B cell (primary cell): ENCODE measurements around the gene ULK4. TPM values are rescaled to one million over a fixed set of nuclear protein-coding genes. Genes with fewer than 3 reads are reported as not detected.

Source experiments
- ATAC-seq: fragments of 200-7000 bp; cut with Tn5 transposase; one replicate; pipeline ENCODE4 v1.10.0; 2021; ENCODE audit warnings: low read depth, mild to moderate bottlenecking, moderate number of reproducible peaks, moderate library complexity
- CTCF ChIA-PET: fragments of 350-600 bp; sonication (Branson Sonifier 250); formaldehyde crosslinking; loops from one replicate; lab custom pipeline; 2021; ENCODE audit warnings: antibody characterized with exemption, inconsistent platforms; lab: Charles Lee
- POLR2A ChIA-PET: fragments of 350-600 bp; sonication (Branson Sonifier 250); formaldehyde crosslinking; loops from one replicate; lab custom pipeline; 2021; ENCODE audit warnings: antibody characterized with exemption; lab: Charles Lee
- DNase-seq: peaks from one replicate; pipeline ENCODE4 v3.0.0; 2013
- H2AFZ ChIP-seq: 2 replicates; pipeline ENCODE4 v1.6.1; 2012; ENCODE audit warnings: mild to moderate bottlenecking, low read depth, low read length; ENCODE audit not compliant: insufficient read depth, poor library complexity, severe bottlenecking
- H3K27ac ChIP-seq, 2 donors: 1 replicate in 1 of 2; 2 replicates in 1 of 2; pipeline ENCODE4 v1.5.1; 2012 to 2013; ENCODE audit warnings: low read length in 2 of 2, mild to moderate bottlenecking in 2 of 2, moderate library complexity in 1 of 2
- H3K27me3 ChIP-seq, 4 experiments: fragments of 200-600 bp in 1 of 4; sonication (generic) in 1 of 4; replicated peaks in 1 of 4; 1 replicate in 2 of 4; 2 replicates in 2 of 4; pipeline versions ENCODE4 v1.6.1 to v1.7.0; 2013 to 2016; ENCODE audit warnings: low read length in 3 of 4, mild to moderate bottlenecking in 2 of 4, mixed read lengths in 1 of 4, moderate library complexity in 1 of 4; ENCODE audit not compliant: insufficient read depth in 4 of 4, control insufficient read depth in 3 of 4; ENCODE audit errors: control extremely low read depth in 1 of 4
- H3K36me3 ChIP-seq, 2 experiments: replicated peaks in 1 of 2; 1 replicate in 1 of 2; 2 replicates in 1 of 2; pipeline versions ENCODE4 v1.6.1 to v1.7.1; 2013; ENCODE audit warnings: low read length in 1 of 2; ENCODE audit not compliant: insufficient read depth in 2 of 2, control insufficient read depth in 1 of 2; ENCODE audit errors: control extremely low read depth in 1 of 2, extremely low read depth in 1 of 2
- H3K4me1 ChIP-seq, 2 donors: fragments of 200-600 bp in 1 of 2; sonication (generic) in 1 of 2; 1 replicate in 1 of 2; 2 replicates in 1 of 2; pipeline versions ENCODE4 v1.5.1 to v1.6.1; 2013 to 2017; ENCODE audit warnings: low read length in 2 of 2; ENCODE audit not compliant: control insufficient read depth in 2 of 2, insufficient read depth in 2 of 2
- H3K4me2 ChIP-seq: replicated peaks from 2 replicates; pipeline ENCODE3; 2012; ENCODE audit warnings: mild to moderate bottlenecking, low read depth, low read length; ENCODE audit not compliant: poor library complexity, severe bottlenecking
- H3K4me3 ChIP-seq, 5 experiments: fragments of 200-600 bp in 1 of 5; sonication (generic) in 1 of 5; 1 replicate in 3 of 5; 2 replicates in 2 of 5; pipeline versions ENCODE4 v1.5.1 to v1.7.0; 2011 to 2016; ENCODE audit warnings: low read length in 4 of 5, mild to moderate bottlenecking in 4 of 5, low read depth in 2 of 5, control low read depth in 1 of 5, moderate library complexity in 1 of 5; ENCODE audit not compliant: insufficient read depth in 1 of 5; ENCODE audit errors: control extremely low read depth in 1 of 5, extremely low read depth in 1 of 5
- H3K79me2 ChIP-seq: fragments of 200-600 bp; sonication (generic); one replicate; pipeline ENCODE4 v1.6.0; 2016; ENCODE audit warnings: low read length; ENCODE audit not compliant: control insufficient read depth, insufficient read depth
- H3K9ac ChIP-seq: fragments of 200-600 bp; sonication (generic); 2 replicates; pipeline ENCODE4 v1.6.1; 2017; ENCODE audit warnings: mild to moderate bottlenecking, low read length, moderate library complexity
- H3K9me3 ChIP-seq, 3 donors: one replicate each; pipeline versions ENCODE4 v1.6.1 to v1.7.1; 2013; ENCODE audit warnings: low read length in 2 of 3; ENCODE audit not compliant: control insufficient read depth in 2 of 3, insufficient read depth in 1 of 3; ENCODE audit errors: control extremely low read depth in 1 of 3
- H4K20me1 ChIP-seq: 2 replicates; pipeline ENCODE4 v1.6.0; 2012; ENCODE audit warnings: mild to moderate bottlenecking, low read length; ENCODE audit not compliant: insufficient read depth, control insufficient read depth, poor library complexity, severe bottlenecking
- H3K27ac Mint-ChIP-seq: one replicate; pipeline ENCODE4 v1.8.0; 2021; ENCODE audit warnings: mixed read lengths
- H3K27me3 Mint-ChIP-seq: one replicate; pipeline ENCODE4 v1.8.0; 2021; ENCODE audit warnings: mixed read lengths
- H3K4me1 Mint-ChIP-seq: one replicate; pipeline ENCODE4 v1.8.0; 2021; ENCODE audit warnings: mixed read lengths
- H3K4me3 Mint-ChIP-seq: one replicate; pipeline ENCODE4 v1.8.0; 2021; ENCODE audit warnings: mixed read lengths
- H3K9me3 Mint-ChIP-seq: one replicate; pipeline ENCODE4 v1.8.0; 2022; ENCODE audit warnings: mixed read lengths; ENCODE audit not compliant: insufficient read depth
- EZH2 ChIP-seq: IDR thresholded peaks from 2 replicates; pipeline ENCODE4 v1.6.1; 2012; ENCODE audit warnings: borderline replicate concordance, low read depth, mild to moderate bottlenecking, moderate library complexity, low read length; ENCODE audit not compliant: insufficient read depth, poor library complexity, severe bottlenecking
- WGBS: methylation state at CpG from one replicate; pipeline ENCODE4 v1.1.5; 2013; ENCODE audit warnings: missing lambda C conversion rate; ENCODE audit not compliant: insufficient coverage; 5-methylcytosine and 5-hydroxymethylcytosine counted together
- intact Hi-C: fragments of 100-400 bp; cut with micrococcal nuclease; formaldehyde crosslinking; loops from one replicate; pipeline ENCODE4 v1.10.0; 2022
- polyA plus RNA-seq: library from polyadenylated mRNA; depleted of rRNA; stranded (reverse); fragments of >200 nt; gene quantifications from 2 replicates; pipeline ENCODE4 v1.2.3, GENCODE V29; 2012
- total RNA-seq, 2 donors: library from RNA; stranded (reverse); fragments of 120-200 nt in 1 of 2; gene quantifications; 1 replicate in 1 of 2; 2 replicates in 1 of 2; pipeline versions ENCODE4 v1.2.3 to v1.2.4, GENCODE V29; 2013 to 2022
- TF ChIP-seq, protein P1 (sequence below): fragments of 200-600 bp; IDR thresholded peaks from one replicate; pipeline ENCODE4 v1.8.0; 2022; ENCODE audit warnings: antibody characterized with exemption, mild to moderate bottlenecking

ULK4 gene
- total and polyA plus RNA-seq, 2 donors (not counting 1 experiment from before 2014, with no cell fraction given), result 5.2 to 33.7 TPM

GRCh38 chr3:41338276-41338675 lies 623.6 kb downstream of the ULK4 start:
- Mint-ChIP-seq H3K4me3 (no peak overlapping the region), H3K4me1 (peaks cover 14% of the 10 kb centered on the region), H3K27ac (no peak overlapping the region), H3K27me3 (no peaks in the 10 kb centered on the region), H3K9me3 (no peaks in the 10 kb centered on the region)
- ChIA-PET CTCF (no interaction called here), POLR2A (no interaction called here)
- Histone ChIP-seq H4K20me1 (no peaks in the 10 kb centered on the region), H3K4me1 (peaks cover 5% of the 10 kb centered on the region in 2 donors), H2AFZ (no peak overlapping the region), H3K27ac (no peak overlapping the region), H3K9ac (no peak overlapping the region), H3K4me3 (no peak overlapping the region), H3K4me2 (no peak overlapping the region), H3K79me2 (no peaks in the 10 kb centered on the region), H3K36me3 (no peaks in the 10 kb centered on the region), H3K9me3 (no peaks in the 10 kb centered on the region), H3K27me3 (peaks cover 0 to 3% (median 0%) of the 10 kb centered on the region in 4 experiments)
- ATAC-seq (no peak), DNase-seq (no peak)
- 100% methylated on average over 1 of the region's 1 CpG for WGBS
- intact Hi-C loops, result no loop called here
- no peak for TF ChIP-seq EZH2
- TF ChIP-seq, protein P1, sequence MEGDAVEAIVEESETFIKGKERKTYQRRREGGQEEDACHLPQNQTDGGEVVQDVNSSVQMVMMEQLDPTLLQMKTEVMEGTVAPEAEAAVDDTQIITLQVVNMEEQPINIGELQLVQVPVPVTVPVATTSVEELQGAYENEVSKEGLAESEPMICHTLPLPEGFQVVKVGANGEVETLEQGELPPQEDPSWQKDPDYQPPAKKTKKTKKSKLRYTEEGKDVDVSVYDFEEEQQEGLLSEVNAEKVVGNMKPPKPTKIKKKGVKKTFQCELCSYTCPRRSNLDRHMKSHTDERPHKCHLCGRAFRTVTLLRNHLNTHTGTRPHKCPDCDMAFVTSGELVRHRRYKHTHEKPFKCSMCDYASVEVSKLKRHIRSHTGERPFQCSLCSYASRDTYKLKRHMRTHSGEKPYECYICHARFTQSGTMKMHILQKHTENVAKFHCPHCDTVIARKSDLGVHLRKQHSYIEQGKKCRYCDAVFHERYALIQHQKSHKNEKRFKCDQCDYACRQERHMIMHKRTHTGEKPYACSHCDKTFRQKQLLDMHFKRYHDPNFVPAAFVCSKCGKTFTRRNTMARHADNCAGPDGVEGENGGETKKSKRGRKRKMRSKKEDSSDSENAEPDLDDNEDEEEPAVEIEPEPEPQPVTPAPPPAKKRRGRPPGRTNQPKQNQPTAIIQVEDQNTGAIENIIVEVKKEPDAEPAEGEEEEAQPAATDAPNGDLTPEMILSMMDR, result no peak

DNA sequence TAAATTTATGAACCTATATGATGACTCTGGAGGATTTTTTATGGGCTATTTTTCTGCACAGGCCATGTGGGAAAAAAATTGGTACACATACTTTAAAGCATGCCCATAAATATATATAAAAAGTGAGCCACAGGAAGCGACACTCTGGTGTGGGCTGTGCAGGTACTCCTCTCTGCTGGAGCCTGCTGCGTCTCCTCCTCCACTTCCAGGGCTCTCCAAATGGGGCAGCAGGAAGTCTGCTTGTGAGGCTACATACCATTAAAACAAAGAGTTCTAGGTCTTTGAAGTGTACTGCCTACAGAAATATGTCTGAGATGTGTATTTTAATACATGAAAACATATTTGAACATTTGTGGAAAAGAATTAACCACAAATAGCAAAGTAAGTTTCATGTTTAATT lies 627.5 kb downstream of the ULK4 start:
- POLR2A ChIA-PET, result no interaction called here
- H3K4me3 ChIP-seq, result no peak overlapping the region

More for the DNA sequence above, 627.5 kb downstream of the ULK4 start:
- Histone ChIP-seq H3K27ac (no peak overlapping the region), H2AFZ (no peak overlapping the region), H4K20me1 (no peaks in the 10 kb centered on the region), H3K27me3 (peaks cover 0 to 3% (median 0%) of the 10 kb centered on the region in 4 experiments), H3K9ac (no peak overlapping the region), H3K4me1 (peaks cover 2 to 3% of the 10 kb centered on the region in 2 donors), H3K9me3 (no peaks in the 10 kb centered on the region), H3K79me2 (no peaks in the 10 kb centered on the region), H3K4me2 (no peak overlapping the region), H3K36me3 (no peaks in the 10 kb centered on the region)
- 67% methylated on average over 1 of the region's 2 CpGs for WGBS
- TF ChIP-seq, protein P1, result no peak
- no peak for TF ChIP-seq EZH2
- Mint-ChIP-seq H3K9me3 (no peaks in the 10 kb centered on the region), H3K27me3 (no peaks in the 10 kb centered on the region), H3K4me1 (peaks cover under 1% of the 10 kb centered on the region), H3K27ac (no peak overlapping the region), H3K4me3 (no peak overlapping the region)
- DNase-seq, result no peak
- intact Hi-C loops, result no loop called here
- ATAC-seq, result no peak
- CTCF ChIA-PET, result no interaction called here
